GM12892 (cell line): ENCODE measurements around the gene LMX1A.

Experiments used
- DNase-seq: peaks from one replicate; pipeline ENCODE4 v3.0.0; 2011; ENCODE audit not compliant: insufficient read length
- FAIRE-seq: peaks from 2 replicates; lab custom pipeline; 2011; peaks lifted over from hg19 to GRCh38; lab: Jason Lieb, UNC
- POLR2A ChIP-seq: IDR thresholded peaks from 2 replicates; pipeline ENCODE4 v1.6.1; 2011; ENCODE audit warnings: low read depth, low read length, control low read depth
- POLR2AphosphoS5 ChIP-seq: IDR thresholded peaks from 2 replicates; pipeline ENCODE4 v1.6.1; 2011; ENCODE audit warnings: low read depth, low read length, control low read depth
- TAF1 ChIP-seq: IDR thresholded peaks from 2 replicates; pipeline ENCODE4 v1.6.1; 2011; ENCODE audit warnings: low read depth, mild to moderate bottlenecking, control low read depth, low read length, borderline replicate concordance

LMX1A gene

DNA sequence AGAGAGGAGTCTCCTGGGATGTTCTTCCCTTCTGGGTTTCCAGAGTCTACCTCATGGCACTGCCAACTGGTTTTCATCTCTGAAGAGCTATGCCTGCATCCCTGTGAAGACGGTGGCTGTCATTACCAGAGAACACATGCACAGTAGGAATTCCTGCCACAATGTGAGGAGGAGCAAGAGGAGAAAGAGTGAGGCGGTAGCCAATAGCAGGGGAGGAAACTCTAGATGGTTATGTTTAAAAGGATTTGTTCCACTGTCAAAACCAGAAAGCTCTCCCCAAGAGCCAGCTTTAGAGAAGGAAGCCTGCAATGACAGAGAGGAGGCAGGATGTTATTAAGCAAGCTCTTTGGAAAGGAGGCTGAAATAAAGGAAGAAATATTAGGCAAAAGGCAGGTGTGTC is 12.3 kb downstream of the LMX1A start:
- FAIRE-seq (no peak), DNase-seq (no peak)
- TF ChIP-seq POLR2AphosphoS5 (no peak), TAF1 (no peak), POLR2A (no peak)

DNA sequence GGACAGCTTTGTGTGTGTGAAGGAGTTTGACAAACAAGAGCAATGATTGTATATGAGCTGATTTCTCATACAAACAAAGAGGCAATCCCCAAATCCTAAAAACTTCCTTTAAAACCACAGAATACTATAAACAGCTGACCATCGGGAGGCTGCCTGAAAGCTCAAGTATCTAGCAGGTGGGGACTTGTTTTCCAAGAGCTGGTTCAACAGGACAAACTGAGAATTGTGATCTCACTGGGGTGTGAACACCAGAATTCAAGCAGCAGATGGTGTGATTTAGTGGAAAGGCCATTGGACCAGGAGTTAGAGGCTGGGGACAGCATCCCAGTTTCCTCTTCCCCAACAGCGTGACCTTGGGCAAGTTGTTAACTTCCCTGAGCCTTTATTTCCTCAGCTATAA is 13.9 kb downstream of the LMX1A start:
- DNase-seq (no peak), FAIRE-seq (no peak)
- TF ChIP-seq POLR2A, result no peak

DNA sequence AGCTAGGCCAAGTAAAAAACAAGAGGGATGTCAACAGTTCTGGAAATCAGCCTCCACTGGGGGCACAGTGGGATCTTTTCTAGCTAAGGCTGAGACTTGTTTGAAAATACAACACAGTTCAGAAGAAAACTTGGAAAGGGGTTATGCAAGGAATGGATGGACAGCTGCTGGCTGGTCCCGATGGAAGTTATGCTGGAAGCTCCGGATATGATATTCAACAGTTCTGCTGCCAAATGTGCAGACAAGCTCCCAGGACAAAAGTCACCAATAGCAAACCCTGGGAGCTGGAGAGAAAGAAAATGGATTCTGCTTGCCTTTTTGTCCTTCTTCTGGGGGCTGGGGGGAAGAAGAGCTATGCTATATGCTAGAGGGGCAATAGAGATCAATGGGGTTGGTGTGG is 14.3 kb downstream of the LMX1A start:
- TF ChIP-seq TAF1 (no peak), POLR2A (no peak), POLR2AphosphoS5 (no peak)
- FAIRE-seq (no peak), DNase-seq (no peak)

DNA sequence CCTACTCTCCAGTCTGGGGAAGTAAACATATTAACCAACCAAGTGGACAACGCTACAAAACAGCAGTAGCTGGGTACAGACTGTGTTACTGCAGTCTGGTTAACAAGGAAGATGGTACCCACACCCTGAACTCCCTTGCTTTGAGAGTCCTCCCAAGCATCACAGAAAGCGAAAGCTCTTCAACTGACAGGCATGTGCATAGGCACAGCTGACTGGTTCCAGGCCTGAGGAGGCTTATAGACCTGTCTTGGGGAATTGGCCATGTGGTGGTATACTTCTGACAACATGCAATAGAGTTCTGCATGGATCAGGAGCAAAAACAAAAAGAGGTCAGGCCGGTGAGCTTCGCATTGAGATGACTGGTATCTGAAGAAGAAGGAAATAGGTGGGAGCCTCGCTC is 17.4 kb downstream of the LMX1A start:
- TF ChIP-seq POLR2AphosphoS5 (no peak), TAF1 (no peak), POLR2A (no peak)
- FAIRE-seq (no peak), DNase-seq (no peak)

DNA sequence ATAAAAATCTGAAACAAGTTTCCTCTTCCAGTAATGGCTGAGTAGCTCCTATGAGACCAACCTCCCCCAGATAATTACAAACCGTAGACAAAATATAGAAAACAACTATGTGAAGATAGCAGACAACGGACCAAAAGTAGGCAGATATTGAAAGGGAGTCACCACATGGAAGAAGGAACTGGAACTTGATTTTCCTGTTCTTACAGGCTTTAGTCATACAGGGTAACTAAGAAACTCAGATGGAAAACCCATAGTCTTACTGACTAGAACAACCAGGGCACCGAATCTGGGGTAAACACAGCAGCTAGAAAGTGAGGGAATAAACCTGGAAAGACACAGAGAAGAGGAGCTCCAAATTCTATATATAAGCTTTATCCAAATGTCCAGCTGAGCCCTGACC is 26.0 kb downstream of the LMX1A start:
- no peak for TF ChIP-seq POLR2A
- no peak for TF ChIP-seq POLR2AphosphoS5
- TF ChIP-seq TAF1, result no peak
- no peak for FAIRE-seq
- no peak for DNase-seq

DNA sequence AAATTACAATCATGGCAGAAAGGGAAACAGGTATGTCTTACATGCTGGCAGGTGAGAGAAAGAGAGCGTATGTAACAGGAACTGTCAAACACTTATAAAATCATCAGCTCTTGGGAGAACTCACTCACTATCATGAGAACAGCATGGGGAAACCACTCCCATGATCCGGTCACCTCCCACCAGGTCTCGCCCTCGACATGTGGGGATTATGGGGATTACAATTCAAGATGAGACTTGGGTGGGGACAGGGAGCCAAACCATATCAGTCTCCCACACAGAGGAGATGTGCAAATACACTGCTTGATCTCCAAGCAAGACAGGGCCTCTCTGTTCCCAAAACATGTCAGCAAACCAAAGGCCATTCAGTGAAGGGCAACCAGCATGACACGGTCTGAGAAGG is 27.4 kb downstream of the LMX1A start:
- FAIRE-seq, result no peak
- no peak for DNase-seq
- TF ChIP-seq POLR2AphosphoS5, result no peak
- no peak for TF ChIP-seq POLR2A
- TF ChIP-seq TAF1, result no peak

DNA sequence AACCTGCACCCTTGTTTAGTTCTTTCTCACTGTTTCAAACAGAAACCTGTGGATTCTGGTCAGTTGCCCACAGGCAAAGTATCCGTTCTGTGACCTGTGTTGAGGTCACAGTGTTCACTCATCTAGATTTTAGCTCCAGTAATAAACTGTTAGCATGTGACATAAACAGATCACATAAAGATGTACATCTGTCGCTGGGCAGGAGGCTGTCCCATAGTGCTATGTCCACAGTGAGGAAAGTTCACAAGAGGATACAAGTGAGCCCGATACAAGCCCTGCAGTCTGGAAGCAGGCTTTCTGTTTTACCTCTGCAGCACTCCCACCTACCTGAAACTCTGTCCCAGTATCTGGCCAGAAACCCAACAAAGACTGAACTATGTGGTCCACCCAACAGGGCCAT is 28.4 kb downstream of the LMX1A start:
- DNase-seq, result no peak
- TF ChIP-seq POLR2A (no peak), POLR2AphosphoS5 (no peak), TAF1 (no peak)
- no peak for FAIRE-seq

DNA sequence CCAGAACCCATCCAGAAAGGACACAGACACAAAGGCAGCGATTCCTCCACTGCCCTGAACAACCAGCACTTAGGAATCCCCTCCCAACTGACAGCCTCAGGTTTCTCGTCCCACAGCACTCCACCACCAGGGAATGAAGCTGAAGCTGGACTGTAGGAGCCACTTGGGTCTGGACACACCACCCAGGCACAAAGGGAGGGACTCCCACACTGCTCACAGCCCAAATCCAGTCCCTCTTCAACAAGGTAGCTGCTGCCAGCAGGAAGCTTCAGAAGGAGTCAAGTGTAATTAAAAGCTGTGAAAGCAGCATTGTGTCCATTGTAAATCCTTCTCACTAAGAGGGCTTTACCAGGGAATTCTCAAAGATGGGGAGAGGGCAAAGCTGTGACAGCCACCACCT is 29.0 kb downstream of the LMX1A start:
- FAIRE-seq (no peak), DNase-seq (no peak)
- TF ChIP-seq POLR2AphosphoS5 (no peak), TAF1 (no peak), POLR2A (no peak)

DNA sequence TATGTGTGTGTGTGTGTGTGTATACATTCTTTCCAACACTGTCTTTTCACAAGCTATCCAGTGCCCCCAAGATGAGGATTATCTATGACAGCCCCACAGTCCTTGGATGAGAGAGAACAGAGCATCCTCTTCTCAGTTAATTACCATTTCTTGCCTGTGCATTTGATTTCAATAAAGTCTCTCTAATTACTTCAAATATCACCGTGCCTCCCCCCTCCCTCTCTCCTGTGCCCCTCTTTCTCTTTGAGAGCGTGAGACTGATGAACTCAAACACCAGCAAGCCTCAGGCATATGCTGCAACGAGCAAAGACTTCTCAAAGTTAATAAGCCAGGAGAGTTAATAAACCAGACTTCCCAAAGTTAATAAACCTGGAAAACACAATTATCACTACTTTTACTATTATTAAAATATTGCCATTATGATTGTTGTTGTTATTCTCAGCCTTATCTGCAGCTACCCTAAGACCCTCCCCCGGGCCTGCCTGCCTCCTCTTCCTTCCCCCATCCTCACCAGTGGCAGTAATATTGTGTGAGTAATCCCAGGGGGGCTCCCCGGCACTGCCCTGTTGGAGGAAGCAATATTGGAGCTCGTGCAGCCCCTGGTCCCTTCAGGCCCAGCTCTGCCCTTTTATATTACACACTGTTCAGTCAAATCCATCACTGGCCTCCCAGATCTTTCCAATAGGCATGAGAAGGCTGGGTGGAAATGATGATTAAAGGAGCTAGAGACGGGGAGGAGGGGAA is 30.9 kb downstream of the LMX1A start:
- no peak for FAIRE-seq

DNA sequence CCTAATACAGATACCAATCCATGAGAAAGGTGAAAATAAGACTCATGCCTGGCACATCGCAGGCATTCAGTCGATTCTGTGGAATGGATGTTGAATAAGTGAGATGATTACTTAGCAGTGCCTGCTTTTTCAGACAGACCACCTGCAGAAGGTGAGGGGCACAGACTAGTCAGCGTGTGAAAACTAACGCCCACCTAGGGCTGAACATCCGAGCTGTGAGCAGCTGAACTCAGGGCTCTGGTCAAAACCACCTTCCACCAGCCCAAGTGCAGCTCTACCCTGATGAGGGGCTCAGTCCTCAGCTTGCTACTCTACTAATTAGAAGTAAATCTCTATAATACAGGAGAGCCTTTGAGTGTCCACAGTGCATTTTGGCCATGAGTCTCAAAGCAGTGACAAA is 32.5 kb downstream of the LMX1A start:
- FAIRE-seq, result no peak
- DNase-seq, result no peak

More for the DNA sequence above, 30.9 kb downstream of the LMX1A start:
- DNase-seq, result no peak
- TF ChIP-seq TAF1 (no peak), POLR2A (no peak), POLR2AphosphoS5 (no peak)

DNA sequence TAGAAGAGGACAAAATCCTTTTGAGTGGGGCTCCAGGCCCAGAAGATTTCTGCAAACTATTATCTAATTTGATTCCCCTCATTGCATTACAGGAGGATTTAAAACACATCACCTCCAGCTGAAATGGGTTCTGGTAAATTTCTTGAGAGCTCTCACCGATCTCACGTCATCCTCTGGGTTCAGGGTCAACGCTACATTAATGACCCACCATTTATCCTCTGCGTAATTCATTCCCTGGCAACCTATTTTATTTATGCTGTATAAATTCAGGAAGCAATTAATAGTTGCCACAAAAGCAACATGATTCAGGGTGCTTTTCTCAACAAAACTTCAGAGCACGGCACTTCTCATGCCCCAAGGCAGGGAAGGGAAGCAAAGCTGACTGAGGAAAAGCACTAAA is 38.9 kb downstream of the LMX1A start:
- FAIRE-seq (no peak), DNase-seq (no peak)
- no peak for TF ChIP-seq TAF1
- TF ChIP-seq POLR2AphosphoS5, result no peak
- no peak for TF ChIP-seq POLR2A

More for the DNA sequence above, 32.5 kb downstream of the LMX1A start:
- TF ChIP-seq TAF1 (no peak), POLR2A (no peak), POLR2AphosphoS5 (no peak)

DNA sequence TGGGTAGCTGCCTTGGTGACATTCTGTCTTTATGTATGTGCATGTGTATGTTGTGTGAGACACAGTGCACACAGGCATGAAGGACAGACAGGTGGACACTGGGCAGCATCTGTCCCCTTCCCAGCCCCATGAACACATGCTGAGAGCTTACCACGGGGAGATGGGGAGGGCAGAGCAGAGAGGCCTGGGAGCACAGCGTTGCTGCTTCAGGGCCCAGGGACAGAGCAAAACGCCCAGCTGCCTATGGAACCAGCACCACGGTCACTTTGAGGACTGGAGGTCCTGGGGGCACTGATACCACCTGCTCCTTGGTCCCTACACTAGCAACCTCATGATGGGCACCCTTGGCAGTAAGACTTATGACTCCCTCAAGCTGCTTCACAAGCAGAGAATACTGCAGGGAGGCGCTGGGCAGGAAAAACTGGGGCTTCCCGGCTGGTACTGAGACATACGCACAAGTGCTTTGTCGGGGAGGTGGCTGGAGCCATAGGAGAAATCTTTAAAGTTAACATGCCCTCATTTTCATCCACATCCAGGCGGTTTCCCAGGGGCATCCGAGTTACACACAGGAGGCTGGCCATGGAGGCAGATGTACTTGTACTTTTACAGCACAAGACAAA is 40.3 kb downstream of the LMX1A start:
- DNase-seq (no peak), FAIRE-seq (no peak)
- TF ChIP-seq POLR2A (no peak), POLR2AphosphoS5 (no peak), TAF1 (no peak)
